K562 (cell line): ENCODE measurements around the gene PRICKLE2. TPM values are rescaled to one million over a fixed set of nuclear protein-coding genes. Genes with fewer than 3 reads are reported as not detected.

Source experiments
- CAMTA2 ChIP-seq: fragments of 250-450 bp; sonication (Bioruptor Pico); conservative IDR thresholded peaks from 2 replicates; pipeline ENCODE4 v1.5.1; 2022
- CREBBP ChIP-seq: IDR thresholded peaks from one replicate; pipeline ENCODE4 v1.6.1; 2012; ENCODE audit warnings: low read depth, mild to moderate bottlenecking, control low read depth, inconsistent platforms, low read length
- IFI16 ChIP-seq: fragments of 250-450 bp; sonication (Bioruptor Pico); IDR thresholded peaks from 2 replicates; pipeline ENCODE4 v2.1.2; 2022; ENCODE audit warnings: mild to moderate bottlenecking, inconsistent platforms
- NUFIP1 ChIP-seq: fragments of 450-650 bp; IDR thresholded peaks from 2 replicates; pipeline ENCODE4 v1.6.1; 2018; ENCODE audit not compliant: partially characterized antibody
- SMARCC2 ChIP-seq: fragments of 450-650 bp; IDR thresholded peaks from 2 replicates; pipeline ENCODE4 v1.6.1; 2017; ENCODE audit warnings: antibody characterized with exemption, moderate library complexity, mild to moderate bottlenecking, low read depth
- TEAD4 ChIP-seq, 2 experiments: sonication (generic) in 1 of 2; formaldehyde crosslinking in 1 of 2; IDR thresholded peaks; 2 replicates each; pipeline versions ENCODE4 v1.6.1 to v1.8.0; 2012 to 2022; ENCODE audit warnings: borderline replicate concordance in 1 of 2, inconsistent platforms in 1 of 2, low read length in 1 of 2, mild to moderate bottlenecking in 1 of 2, missing genetic modification reagents in 1 of 2
- THAP7 ChIP-seq: fragments of 250-450 bp; sonication (Bioruptor Pico); IDR thresholded peaks from 2 replicates; pipeline ENCODE4 v1.5.0; 2021
- U2AF2 ChIP-seq: fragments of 200-400 bp; formaldehyde crosslinking; optimal IDR thresholded peaks from 2 replicates; pipeline ENCODE3; 2017; ENCODE audit warnings: low read depth, mild to moderate bottlenecking, low read length
- ZBTB5 ChIP-seq: fragments of 450-650 bp; IDR thresholded peaks from 2 replicates; pipeline ENCODE4 v1.6.1; 2017; ENCODE audit warnings: antibody characterized with exemption
- ZNF282 ChIP-seq: sonication (generic); formaldehyde crosslinking; IDR thresholded peaks from 2 replicates; pipeline ENCODE4 v1.8.1; 2023; ENCODE audit warnings: missing genetic modification reagents
- polyA plus RNA-seq, 8 experiments: library from polyadenylated mRNA; depleted of rRNA in 4 of 8; stranded (reverse) in 5 of 8; unstranded in 3 of 8; fragments of >200 nt; fragmentation: Nextera tagmentation in 2 of 8; fragmentation: Illumina TruSeq in 1 of 8; extraction: Ambion mirVana in 2 of 8; extraction: Trizol in 1 of 8; gene quantifications; 2 replicates each; pipeline versions ENCODE4 v1.2.1 to v1.2.3, GENCODE V29; 2011 to 2014; ENCODE audit warnings: inconsistent platforms in 1 of 8, missing spikeins in 1 of 8
- total RNA-seq, 7 experiments: library from RNA; depleted of rRNA in 6 of 7; stranded (reverse); fragments of >200 nt in 6 of 7; fragmentation: Illumina TruSeq in 2 of 7; extraction: Trizol in 2 of 7; gene quantifications; 2 replicates each; pipeline versions ENCODE4 v1.2.1 to v1.2.3, GENCODE V29; 2011 to 2021; ENCODE audit warnings: low replicate concordance in 1 of 7

Gene PRICKLE2
- total and polyA plus RNA-seq, 9 of the 15 experiments (the other 6 are each of a cell fraction or from before 2014, with no cell fraction given): 0.07 to 0.09 TPM; not detected in 7

- TF ChIP-seq THAP7 (CRISPR knock-in tag): no peak
- no peak for TF ChIP-seq TEAD4 (IDR thresholded peaks at IDR 0.05; ENCODE audit: low read length)
- no peak for TF ChIP-seq TEAD4 (CRISPR knock-in tag; IDR thresholded peaks at IDR 0.05; ENCODE audit: borderline replicate concordance)
- no peak for TF ChIP-seq U2AF2
- TF ChIP-seq NUFIP1: no peak
- TF ChIP-seq CAMTA2 (CRISPR knock-in tag): no peak
- TF ChIP-seq IFI16: no peak
- no peak for TF ChIP-seq ZBTB5
- no peak for TF ChIP-seq ZNF282 (CRISPR knock-in tag)
- no peak for TF ChIP-seq SMARCC2
- no peak for TF ChIP-seq CREBBP
These were observed 73.2 kb downstream of the PRICKLE2 start (continued) for GRCh38 chr3:64152086-64152485.
